Measurements from ENCODE around the gene ANTKMT. TPM values are rescaled to one million over a fixed set of nuclear protein-coding genes. Genes with fewer than 3 reads are reported as not detected.

Gene ANTKMT
- total and polyA plus RNA-seq, 2 of the 8 experiments (the other 6 are each of a cell fraction or from before 2014, with no cell fraction given): 26.5 to 26.6 TPM

GRCh38 chr16:678209-678857 is 42.6 kb upstream of the ANTKMT start (continued):
- TF ChIP-seq TCF12 (IDR thresholded peaks at IDR 0.05; ENCODE audit: low read depth, low read length) (no peak), EGR1 (IDR thresholded peaks at IDR 0.05; ENCODE audit: borderline replicate concordance, low read depth, low read length) (no peak), HDAC2 (IDR thresholded peaks at IDR 0.05; ENCODE audit: borderline replicate concordance in 1 of 2, low read depth in 2 of 2, low read length in 2 of 2) (no peak), ZNF274 (IDR thresholded peaks at IDR 0.05; ENCODE audit: borderline replicate concordance, extremely low read depth, low read length) (no peak), NANOG (IDR thresholded peaks at IDR 0.05; ENCODE audit: insufficient read depth, low read depth, low read length, poor library complexity, severe bottlenecking) (no peak), SP4 (IDR thresholded peaks at IDR 0.05; ENCODE audit: low read length) (no peak), KDM4A (IDR thresholded peaks at IDR 0.05; ENCODE audit: low read depth, low read length, severe bottlenecking) (no peak), CBX8 (IDR thresholded peaks at IDR 0.05; ENCODE audit: borderline replicate concordance, low read depth, low read length) (no peak)
